ENCODE measurements around the gene BFSP2.

The BFSP2 gene

DNA sequence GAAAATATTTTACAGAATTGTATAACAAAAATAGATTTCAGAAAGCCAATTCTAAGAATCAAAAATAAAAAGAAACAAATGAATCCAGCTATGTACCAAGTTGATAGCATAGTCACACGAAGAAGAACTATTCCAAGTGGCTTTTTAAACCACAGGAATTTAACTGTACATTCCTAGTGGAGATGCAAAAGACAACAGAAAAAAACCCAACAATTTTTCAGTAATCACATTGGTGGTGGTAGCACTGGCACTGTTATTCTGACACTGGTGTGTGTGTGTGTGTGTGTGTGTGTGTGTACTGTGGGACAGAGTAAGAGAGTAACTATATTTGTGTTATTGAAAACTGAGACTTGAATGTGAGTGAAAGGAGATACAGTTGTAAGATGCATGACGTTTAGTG lies 9.1 kb downstream of the BFSP2 start:
- in situ Hi-C loops (cut with MboI; ENCODE audit: low pct_unique_long_range_greater_than_20kb, low sequenced_read_pairs), result no loop called here
- DNase-seq, result no peak

DNA sequence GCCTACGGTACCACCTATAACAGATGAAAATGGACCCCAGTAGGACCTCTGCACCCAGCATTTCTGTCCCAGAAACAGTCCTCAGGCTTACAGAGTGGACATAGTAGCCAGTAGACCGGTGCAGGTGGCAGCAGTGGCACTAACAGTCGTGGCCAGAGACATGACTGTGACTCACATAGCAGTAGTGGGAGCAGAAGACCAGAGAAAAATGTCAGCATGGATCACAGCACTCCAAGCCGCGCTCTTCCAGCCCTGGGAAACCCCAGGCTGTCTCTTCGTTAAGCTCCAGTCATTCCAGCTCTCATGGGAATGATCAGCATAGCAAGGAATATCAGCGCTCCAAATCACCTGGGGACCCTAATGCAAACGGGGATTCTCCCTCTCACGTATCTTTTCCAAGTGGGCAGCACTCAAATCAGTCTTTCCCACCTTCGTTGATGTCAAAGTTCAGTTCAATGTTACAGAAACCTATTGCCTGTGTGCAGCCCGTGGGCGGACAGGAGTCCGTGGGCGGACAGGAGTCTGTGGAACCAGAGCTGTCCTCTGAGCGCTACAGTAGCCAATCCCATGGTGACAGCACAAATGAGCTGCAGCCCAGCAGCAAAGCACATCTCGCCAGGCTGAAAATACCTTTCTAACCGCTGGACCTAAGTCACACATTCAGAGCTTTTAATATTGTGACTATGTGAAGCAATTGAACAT lies 10.5 kb downstream of the BFSP2 start:
- DNase-seq, result no peak
- in situ Hi-C loops (cut with MboI; ENCODE audit: low pct_unique_long_range_greater_than_20kb, low sequenced_read_pairs), result no loop called here

DNA sequence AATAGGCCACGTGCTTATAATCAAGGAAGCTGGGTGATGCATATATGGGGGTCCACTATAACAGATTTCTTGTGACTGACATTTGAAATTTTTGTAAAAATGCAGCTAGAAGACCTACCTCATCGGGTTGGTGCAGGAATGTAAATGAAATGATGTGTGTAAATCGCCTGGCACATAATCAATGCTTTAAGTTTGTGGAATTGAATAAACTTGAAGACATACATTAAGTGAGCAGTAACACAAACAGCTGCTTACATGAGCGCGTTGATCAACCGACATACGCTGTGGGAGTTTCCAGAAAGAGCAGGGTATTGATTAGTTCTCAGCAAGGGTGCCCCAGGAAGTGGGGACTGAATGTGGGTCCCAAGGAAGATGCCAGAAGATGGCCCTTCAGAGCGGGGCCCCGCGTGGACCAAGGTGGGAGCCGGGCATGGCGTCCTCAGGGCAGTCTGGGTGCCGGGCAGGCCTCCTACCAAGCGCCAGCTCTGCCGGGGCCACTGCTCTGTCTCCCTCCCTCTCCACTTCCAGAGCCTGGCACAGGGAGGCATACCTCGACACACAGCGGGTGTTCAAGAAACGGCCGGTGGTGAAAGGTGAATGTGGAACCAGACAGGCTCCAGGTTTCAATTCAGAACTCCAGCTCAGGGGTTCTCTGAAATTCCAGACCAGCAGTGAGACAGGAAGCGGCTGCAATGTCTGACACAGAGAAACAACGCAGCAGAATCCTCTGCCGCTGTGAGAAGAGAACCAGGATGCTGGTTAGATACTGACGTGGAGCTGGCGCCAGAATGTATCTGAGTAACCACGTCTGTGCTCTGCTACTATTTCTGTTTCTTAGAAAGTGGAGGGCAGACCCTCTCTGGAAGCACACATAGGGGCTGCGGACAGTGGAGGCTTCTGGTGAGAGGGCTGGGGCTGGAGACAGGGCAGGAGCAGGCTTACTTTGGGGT lies 12.6 kb downstream of the BFSP2 start:
- no peak for DNase-seq
- in situ Hi-C loops (cut with MboI; ENCODE audit: low pct_unique_long_range_greater_than_20kb, low sequenced_read_pairs), result no loop called here

DNA sequence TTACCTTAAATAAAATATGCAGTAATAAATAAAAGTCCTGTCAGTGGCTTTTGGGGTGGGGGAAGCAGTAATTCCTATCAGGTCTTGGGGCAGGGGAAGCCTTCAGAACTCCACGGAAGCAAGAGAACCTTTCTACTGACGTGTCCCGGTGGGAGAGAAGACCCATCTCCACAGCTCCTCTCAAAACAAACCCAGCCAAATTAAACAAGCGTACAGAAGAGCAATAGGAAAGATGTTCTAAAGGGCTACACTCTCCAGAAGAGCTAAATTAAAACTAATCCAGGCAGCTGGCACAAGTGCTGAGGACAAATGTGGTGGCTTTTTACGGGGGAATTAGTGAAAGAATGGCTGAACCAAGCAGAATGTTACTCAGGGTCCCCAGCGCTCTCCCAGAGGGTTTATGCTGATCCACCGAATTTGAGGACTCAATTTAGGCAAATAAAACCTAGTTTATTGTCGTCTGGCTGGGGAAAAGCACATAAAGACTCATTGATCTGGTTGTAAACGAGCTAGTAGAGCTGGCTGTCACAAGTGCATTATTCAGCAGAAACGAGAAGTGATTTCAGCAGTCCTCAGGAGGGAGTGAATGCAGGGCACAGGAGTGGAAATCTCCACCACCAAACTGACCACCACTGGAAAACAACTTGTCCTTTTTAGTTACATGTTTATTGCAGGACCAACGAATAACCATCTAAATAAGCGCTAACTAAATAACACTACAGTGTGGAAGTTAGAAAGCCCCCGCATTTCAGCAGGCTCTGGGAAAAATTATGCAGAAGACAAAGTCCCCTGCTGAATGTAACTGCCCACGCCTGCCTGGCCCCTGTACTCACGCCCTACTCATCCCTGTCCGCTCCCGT lies 13.5 kb downstream of the BFSP2 start:
- in situ Hi-C loops (cut with MboI; ENCODE audit: low pct_unique_long_range_greater_than_20kb, low sequenced_read_pairs), result no loop called here

DNA sequence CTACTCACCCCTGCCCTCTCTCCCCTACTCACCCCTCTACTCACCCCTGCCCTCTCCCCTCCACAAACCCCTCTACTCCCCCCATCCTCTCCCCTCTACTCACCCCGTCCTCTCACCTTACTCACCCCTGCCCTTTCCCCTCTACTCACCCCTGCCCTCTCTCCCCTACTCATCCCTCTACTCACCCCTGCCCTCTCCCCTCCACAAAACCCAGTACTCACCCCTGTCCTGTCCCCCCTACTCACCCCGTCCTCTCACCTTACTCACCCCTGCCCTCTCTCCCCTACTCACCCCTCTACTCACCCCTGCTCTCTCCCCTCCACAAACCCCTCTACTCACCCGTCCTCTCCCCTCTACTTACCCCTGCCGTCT lies 14.2 kb downstream of the BFSP2 start:
- in situ Hi-C loops (cut with MboI; ENCODE audit: low pct_unique_long_range_greater_than_20kb, low sequenced_read_pairs), result no loop called here
- DNase-seq, result no peak

More for the DNA sequence above, 13.5 kb downstream of the BFSP2 start:
- peak; percentile 24 for DNase-seq

DNA sequence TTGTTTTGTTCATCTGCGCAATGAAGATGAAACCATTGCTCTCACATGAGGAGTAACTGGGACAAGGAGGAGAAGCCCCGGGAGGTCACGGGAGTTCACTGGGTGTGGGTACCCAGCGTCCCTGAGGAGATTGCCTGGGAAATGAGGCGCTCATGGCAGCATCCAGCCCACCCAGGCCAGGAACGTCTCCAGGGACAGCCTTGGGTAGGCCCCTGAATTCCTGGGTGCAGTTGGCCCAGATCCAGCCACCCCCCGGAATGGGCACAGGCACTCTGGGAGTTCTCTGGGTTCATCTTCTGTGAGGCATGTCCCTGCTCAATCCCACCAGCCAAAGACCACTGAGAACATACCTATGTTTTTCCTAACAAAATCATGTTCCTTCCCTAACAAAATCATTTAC lies 18.5 kb downstream of the BFSP2 start:
- in situ Hi-C loops (cut with MboI; ENCODE audit: low pct_unique_long_range_greater_than_20kb, low sequenced_read_pairs), result no loop called here

DNA sequence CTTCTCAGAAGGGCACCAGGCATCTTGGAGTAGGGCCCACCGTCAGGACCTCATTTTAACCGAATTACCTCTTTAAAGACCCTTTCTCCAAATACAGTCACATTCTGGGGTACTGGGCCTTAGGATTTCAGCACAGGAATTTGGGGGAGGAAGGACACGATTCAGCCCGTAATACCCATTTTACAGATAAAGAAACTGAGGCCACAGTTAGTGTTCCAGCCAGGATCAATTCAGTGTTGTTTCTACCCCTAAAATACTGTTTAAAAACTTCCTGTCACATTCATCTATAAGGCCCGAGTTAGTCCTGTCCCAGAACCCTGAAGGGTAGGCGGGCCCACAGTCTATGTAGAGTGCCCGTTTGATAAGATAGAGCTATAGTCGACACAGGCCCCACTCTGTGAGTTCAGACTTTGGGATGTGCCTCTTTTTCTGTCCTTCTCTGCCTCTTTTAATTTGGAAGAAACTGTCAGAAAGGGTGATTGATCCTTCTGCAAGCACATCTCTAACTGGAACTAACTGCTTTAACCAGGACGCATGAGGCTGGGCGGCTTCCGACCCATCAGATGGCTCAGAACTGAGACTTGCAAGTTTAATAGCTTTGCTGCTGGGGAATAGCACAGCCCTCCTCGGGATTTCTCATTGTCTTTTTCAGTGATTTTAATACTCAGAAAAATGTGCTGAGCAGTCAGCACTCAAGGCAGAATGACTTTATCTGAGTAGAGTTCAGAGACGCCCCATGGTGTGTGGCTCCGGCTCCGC lies 19.5 kb downstream of the BFSP2 start:
- in situ Hi-C loops (cut with MboI; ENCODE audit: low pct_unique_long_range_greater_than_20kb, low sequenced_read_pairs), result no loop called here
- DNase-seq, result no peak

More for the DNA sequence above, 18.5 kb downstream of the BFSP2 start:
- no peak for DNase-seq

DNA sequence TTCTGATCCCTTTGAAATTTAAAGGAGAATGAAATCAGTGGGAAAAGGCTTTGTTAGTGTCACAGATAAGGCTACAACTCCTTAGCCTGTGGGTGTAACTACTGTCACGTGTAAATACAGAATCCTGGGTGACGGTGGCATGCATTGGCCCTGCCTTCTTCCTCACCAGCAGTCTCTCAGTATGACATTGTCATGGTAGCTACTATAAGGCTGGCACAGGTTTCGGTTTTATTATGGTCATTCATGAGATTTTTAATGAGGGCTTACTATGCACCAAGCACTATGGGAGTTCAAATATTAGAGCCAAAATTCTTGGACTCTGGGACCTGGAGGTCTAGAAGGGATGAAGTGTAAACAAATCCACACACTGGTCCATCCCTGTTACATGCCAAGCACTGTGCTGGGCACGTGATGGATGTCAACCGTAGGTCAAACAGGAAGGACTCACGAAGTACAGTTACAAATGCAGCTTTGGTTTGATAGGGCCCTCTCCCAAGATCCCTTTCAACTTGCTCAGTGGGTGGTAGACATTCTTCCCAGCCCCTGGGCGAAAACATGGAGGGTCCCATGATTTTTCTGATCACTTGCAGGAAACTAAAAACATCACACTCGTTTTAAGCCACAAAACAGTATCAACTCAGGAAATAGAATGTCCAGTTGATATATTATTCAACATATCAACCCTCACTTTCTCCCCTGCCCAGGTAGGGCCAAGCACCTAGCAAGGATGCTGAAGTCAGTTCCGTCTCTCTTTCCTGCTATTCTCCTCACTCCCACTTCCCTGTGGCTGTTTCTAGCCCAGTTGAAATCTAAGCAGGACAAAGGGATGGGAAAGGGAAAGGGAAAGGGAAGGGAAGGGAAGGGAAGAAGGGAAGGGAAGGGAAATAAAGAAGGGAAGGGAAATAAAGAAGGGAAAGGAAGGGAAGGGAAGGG lies 25.3 kb downstream of the BFSP2 start:
- in situ Hi-C loops (cut with MboI; ENCODE audit: low pct_unique_long_range_greater_than_20kb, low sequenced_read_pairs), result no loop called here
- no peak for DNase-seq

DNA sequence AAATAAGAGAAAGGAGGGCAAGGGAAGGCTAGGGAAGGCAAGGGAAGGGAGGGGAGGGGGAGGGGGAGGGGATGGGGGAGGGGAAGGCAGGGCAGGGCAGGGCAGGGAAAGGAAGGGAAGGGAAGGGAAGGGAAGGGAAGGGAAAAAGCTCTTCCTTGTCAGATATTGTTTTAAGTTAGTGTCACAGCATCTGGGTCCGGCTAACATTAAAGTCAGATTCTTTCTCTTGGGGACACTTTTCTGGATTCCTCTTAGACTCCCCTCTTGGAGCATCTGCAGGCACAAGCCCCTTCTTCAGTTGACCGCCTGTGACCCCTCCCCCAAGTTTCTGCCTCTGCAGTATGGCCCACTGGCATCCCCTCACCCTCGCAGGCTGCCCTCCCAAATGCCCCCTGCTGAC lies 26.0 kb downstream of the BFSP2 start:
- in situ Hi-C loops (cut with MboI; ENCODE audit: low pct_unique_long_range_greater_than_20kb, low sequenced_read_pairs), result no loop called here
- no peak for DNase-seq

DNA sequence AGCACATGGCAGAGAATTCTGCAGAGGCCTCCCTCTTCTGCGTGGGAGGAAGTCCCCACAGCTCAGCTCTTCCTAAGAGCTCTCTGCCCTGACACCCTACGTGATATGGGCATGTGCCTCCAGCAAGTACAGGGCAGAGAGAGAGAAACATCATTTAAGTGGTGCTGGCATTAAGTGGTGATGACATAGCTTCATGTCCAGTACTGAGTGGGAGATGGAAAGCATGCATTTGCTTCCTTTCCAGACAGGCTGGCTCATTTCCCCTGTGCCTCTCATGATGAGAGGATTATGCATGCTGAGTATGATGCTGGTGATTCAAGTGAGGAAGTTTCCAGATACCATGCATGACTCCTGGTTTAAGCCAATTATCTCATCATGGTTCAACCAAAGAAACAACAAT lies 26.9 kb downstream of the BFSP2 start:
- DNase-seq, result peak; percentile 25
- in situ Hi-C loops (cut with MboI; ENCODE audit: low pct_unique_long_range_greater_than_20kb, low sequenced_read_pairs), result no loop called here

DNA sequence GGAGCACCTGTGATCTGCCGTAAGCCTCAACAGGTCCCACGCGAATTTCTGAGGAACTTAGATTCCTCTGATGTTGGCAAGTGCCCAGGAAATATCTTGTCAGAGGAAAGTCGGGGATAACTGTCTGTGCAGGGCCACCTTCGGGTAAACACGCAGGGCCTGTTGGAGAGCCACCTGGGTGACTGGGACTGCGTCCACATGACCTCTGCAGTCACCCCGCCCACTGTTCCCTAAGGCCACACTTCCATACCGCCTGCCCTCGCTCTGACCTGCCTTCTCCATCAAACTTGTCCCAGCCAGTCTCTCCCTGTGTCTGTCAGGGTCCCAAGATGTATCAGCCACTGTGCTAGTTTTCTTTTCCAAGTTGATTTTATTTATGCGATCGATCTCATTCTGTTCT lies 28.7 kb downstream of the BFSP2 start:
- in situ Hi-C loops (cut with MboI; ENCODE audit: low pct_unique_long_range_greater_than_20kb, low sequenced_read_pairs), result no loop called here

DNA sequence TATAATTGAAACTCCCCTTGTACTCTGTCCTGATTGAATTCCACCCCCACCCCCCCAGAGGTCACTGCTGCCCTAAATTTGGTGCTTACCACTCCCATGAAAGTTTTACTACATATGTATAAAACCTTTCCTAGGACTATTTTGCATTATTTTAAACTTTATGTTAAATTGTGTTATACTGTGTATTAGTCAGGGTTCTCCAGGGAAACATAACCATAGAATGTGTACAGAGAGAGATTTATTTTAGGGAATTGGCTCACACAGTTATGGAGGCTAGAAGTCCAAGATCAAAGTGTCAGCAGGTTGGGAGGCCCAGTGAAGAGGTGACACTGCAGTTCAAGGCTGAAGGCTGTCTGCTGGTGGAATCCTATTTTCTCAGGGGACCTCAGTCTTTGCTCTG lies 29.2 kb downstream of the BFSP2 start:
- in situ Hi-C loops (cut with MboI; ENCODE audit: low pct_unique_long_range_greater_than_20kb, low sequenced_read_pairs), result no loop called here
- no peak for DNase-seq

More for the DNA sequence above, 28.7 kb downstream of the BFSP2 start:
- no peak for DNase-seq

DNA sequence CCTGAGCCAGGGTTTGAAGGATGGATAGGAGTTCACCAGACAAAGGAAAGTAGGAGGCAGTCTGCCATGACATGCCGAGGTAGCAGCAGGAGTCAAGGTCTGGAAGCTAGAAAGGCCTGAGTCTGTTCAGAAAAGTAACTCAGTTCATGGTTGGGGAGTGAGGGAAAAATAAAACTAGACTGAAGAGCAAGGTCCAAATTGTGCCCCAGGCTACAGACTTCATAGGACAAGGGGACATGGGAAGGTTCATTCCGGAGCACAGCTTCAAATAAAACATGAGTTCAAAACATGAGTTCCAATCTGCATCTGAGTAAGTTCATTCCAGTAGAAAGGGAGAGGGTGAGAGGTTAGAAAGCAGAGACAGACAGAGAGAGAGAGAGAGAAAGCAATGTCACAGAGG lies 39.7 kb downstream of the BFSP2 start:
- in situ Hi-C loops (cut with MboI; ENCODE audit: low pct_unique_long_range_greater_than_20kb, low sequenced_read_pairs), result no loop called here

DNA sequence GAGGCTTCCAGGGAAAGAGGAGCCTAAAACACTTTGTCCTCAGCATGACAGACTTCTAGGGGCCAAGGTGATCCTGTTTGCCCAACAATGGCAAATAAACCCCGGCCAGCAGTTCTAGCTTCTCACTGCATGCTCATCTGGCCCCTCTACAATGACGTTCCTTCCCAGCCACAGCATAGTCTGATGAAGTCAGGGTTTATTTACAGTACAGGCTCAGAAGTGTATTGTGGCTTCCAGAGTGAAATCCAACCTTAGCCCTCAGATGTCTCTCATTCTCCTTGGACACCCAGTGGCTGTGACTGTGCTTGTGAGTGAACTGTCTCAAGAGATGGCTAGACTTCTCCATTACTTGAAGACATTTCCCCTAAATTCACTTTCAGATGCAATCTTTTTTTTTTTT lies 40.8 kb downstream of the BFSP2 start:
- in situ Hi-C loops (cut with MboI; ENCODE audit: low pct_unique_long_range_greater_than_20kb, low sequenced_read_pairs), result no loop called here
- no peak for DNase-seq

More for the DNA sequence above, 39.7 kb downstream of the BFSP2 start:
- no peak for DNase-seq

DNA sequence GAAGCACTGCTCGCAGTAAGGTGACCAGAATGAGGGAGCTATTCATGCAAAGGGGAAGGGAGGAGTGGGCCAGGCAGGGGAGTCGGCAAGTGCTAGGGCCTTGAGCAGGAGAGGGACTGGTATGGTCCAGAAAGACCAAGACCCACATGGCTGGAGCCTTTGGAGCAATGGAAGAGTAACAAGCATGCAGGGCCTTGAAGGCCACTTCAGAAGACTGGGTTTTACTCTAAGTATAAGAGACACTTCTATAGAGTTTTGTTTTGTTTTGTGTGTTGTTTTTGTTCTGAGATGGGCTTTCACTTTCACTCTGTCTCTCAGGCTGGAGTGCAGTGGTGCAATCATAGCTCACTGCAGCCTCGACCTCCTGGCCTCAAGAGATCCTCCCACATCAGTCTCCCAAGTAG lies 42.0 kb downstream of the BFSP2 start:
- in situ Hi-C loops (cut with MboI; ENCODE audit: low pct_unique_long_range_greater_than_20kb, low sequenced_read_pairs), result no loop called here
- no peak for DNase-seq

DNA sequence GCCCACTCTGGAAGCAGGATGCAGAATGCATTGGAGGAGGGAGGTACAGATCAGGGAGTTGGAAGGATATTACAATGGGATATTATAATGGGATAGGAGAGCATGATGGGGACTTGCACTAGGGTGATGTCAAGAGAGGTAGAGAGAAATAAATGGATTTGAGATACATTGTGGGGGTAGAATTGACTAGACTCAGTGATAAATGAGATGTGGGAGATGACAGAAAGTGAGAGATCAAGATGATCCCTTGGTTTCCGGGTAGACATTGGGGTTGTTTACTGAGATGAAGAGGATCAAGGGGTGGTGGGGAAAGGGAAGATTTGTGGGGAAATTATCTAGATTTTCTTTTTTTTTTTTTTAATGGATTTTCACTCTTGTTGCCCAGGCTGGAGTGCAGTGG lies 42.7 kb downstream of the BFSP2 start:
- no peak for DNase-seq
- in situ Hi-C loops (cut with MboI; ENCODE audit: low pct_unique_long_range_greater_than_20kb, low sequenced_read_pairs), result no loop called here

DNA sequence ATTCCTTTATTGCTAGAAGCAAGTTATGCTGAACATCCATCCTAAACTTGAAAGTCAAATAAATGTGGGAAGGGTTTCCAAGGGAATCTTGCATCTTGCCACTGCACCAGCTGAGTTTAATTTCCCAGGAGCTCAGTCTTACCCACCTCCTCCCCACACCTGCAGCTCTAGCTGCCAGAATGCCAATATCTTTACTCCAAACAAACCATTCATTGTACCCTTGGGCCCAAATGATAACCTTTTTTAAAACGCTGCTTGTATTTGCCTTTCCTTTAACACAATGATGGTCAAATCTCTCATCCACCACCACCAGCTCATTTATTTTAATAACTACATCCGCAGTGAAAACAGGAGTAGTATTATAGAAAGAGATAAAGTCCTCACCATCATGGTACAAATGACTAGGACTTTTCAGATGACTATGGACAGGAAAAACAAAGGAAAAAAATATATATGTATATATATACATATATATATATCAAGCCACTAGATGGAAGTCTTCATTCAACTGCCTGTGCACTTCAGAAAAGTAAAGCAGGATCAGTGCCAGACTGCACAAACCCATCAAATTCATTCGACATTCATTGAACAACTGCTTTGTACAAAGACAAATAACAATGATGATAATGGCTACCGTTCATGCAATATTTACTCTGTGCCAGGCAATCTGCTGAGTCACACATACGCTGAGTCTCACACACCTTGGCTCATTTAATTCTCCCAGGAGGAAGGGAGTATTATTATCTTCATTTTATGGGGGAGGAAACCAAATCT lies 44.0 kb downstream of the BFSP2 start:
- in situ Hi-C loops (cut with MboI; ENCODE audit: low pct_unique_long_range_greater_than_20kb, low sequenced_read_pairs), result no loop called here
- no peak for DNase-seq
